WTC11 (cell line): ENCODE measurements around the gene WBP4. TPM values are rescaled to one million over a fixed set of nuclear protein-coding genes. Genes with fewer than 3 reads are reported as not detected.

Experiments
- ATAC-seq: fragments of 200-7000 bp; cut with Tn5 transposase; 2 replicates; pipeline ENCODE4 v1.10.0; 2021; ENCODE audit warnings: mild to moderate bottlenecking, moderate library complexity
- CTCF ChIA-PET: fragments of 300-600 bp; sonication (Branson Sonifier 250); formaldehyde crosslinking; loops from one replicate; lab custom pipeline; 2021; ENCODE audit warnings: antibody characterized with exemption; lab: Charles Lee
- POLR2A ChIA-PET: fragments of 350-600 bp; sonication (Branson Sonifier 250); formaldehyde crosslinking; loops from one replicate; lab custom pipeline; 2021; ENCODE audit warnings: antibody characterized with exemption; lab: Charles Lee
- DNase-seq: peaks from one replicate; pipeline ENCODE4 v3.0.0; 2021; ENCODE audit warnings: low spot score
- H3K27ac Mint-ChIP-seq: 2 replicates; pipeline ENCODE4 v1.8.0; 2021; ENCODE audit warnings: mixed read lengths
- H3K27me3 Mint-ChIP-seq: 2 replicates; pipeline ENCODE4 v1.8.0; 2021; ENCODE audit warnings: low read depth, mild to moderate bottlenecking, moderate library complexity, mixed read lengths
- H3K36me3 Mint-ChIP-seq: 2 replicates; pipeline ENCODE4 v1.8.0; 2021; ENCODE audit warnings: mixed read lengths
- H3K4me1 Mint-ChIP-seq: 2 replicates; pipeline ENCODE4 v1.8.0; 2022; ENCODE audit warnings: mixed read lengths
- H3K4me3 Mint-ChIP-seq: 2 replicates; pipeline ENCODE4 v1.8.0; 2021; ENCODE audit warnings: mild to moderate bottlenecking, moderate library complexity, mixed read lengths
- H3K9me3 Mint-ChIP-seq: 2 replicates; pipeline ENCODE4 v1.8.0; 2021; ENCODE audit warnings: mixed read lengths
- ARID4B ChIP-seq: sonication (generic); formaldehyde crosslinking; IDR thresholded peaks from 2 replicates; pipeline ENCODE4 v1.8.0; 2023; ENCODE audit warnings: missing genetic modification reagents, mild to moderate bottlenecking, borderline replicate concordance
- E2F1 ChIP-seq: sonication (generic); formaldehyde crosslinking; IDR thresholded peaks from 2 replicates; pipeline ENCODE4 v1.8.0; 2022; ENCODE audit warnings: mild to moderate bottlenecking, missing genetic modification reagents
- ELF4 ChIP-seq: sonication (generic); formaldehyde crosslinking; IDR thresholded peaks from 2 replicates; pipeline ENCODE4 v1.8.1; 2022; ENCODE audit warnings: low read depth, mild to moderate bottlenecking, moderate library complexity, missing genetic modification reagents
- FOXP1 ChIP-seq: sonication (generic); formaldehyde crosslinking; IDR thresholded peaks from 2 replicates; pipeline ENCODE4 v1.8.0; 2022; ENCODE audit warnings: missing genetic modification reagents, mild to moderate bottlenecking, moderate library complexity, borderline replicate concordance
- HMGA2 ChIP-seq: fragments of 250-450 bp; sonication (Bioruptor Pico); IDR thresholded peaks from 2 replicates; pipeline ENCODE4 v1.4.0; 2021; ENCODE audit warnings: mild to moderate bottlenecking, moderate library complexity
- NFE2L1 ChIP-seq: sonication (generic); formaldehyde crosslinking; IDR thresholded peaks from 2 replicates; pipeline ENCODE4 v1.8.1; 2023; ENCODE audit warnings: missing genetic modification reagents
- NR2C2 ChIP-seq: sonication (generic); formaldehyde crosslinking; IDR thresholded peaks from 2 replicates; pipeline ENCODE4 v1.8.0; 2022; ENCODE audit warnings: mild to moderate bottlenecking, missing genetic modification reagents
- SMAD4 ChIP-seq: sonication (generic); formaldehyde crosslinking; IDR thresholded peaks from 2 replicates; pipeline ENCODE4 v1.8.0; 2022; ENCODE audit warnings: mild to moderate bottlenecking, missing genetic modification reagents
- SOX15 ChIP-seq: fragments of 250-450 bp; sonication (Bioruptor Pico); IDR thresholded peaks from 2 replicates; pipeline ENCODE4 v1.9.0; 2021; ENCODE audit warnings: mild to moderate bottlenecking
- TEAD1 ChIP-seq: sonication (generic); formaldehyde crosslinking; IDR thresholded peaks from 2 replicates; pipeline ENCODE4 v1.8.0; 2022; ENCODE audit warnings: mild to moderate bottlenecking, missing genetic modification reagents
- TEAD4 ChIP-seq: sonication (generic); formaldehyde crosslinking; IDR thresholded peaks from 2 replicates; pipeline ENCODE4 v1.8.0; 2022; ENCODE audit warnings: mild to moderate bottlenecking, missing genetic modification reagents
- ZBTB21 ChIP-seq: sonication (generic); formaldehyde crosslinking; IDR thresholded peaks from 2 replicates; pipeline ENCODE4 v1.8.1; 2023; ENCODE audit warnings: mild to moderate bottlenecking, missing genetic modification reagents, borderline replicate concordance
- ZNF232 ChIP-seq: sonication (generic); formaldehyde crosslinking; IDR thresholded peaks from 2 replicates; pipeline ENCODE4 v1.8.0; 2022; ENCODE audit warnings: mild to moderate bottlenecking, missing genetic modification reagents
- total RNA-seq: library from RNA; stranded (reverse); gene quantifications from 3 replicates; pipeline ENCODE4 v1.2.3, GENCODE V29; 2021
- TF ChIP-seq, protein P1 (sequence below): sonication (generic); formaldehyde crosslinking; conservative IDR thresholded peaks from 2 replicates; pipeline ENCODE4 v1.8.1; 2023; ENCODE audit warnings: mild to moderate bottlenecking, low read depth, missing genetic modification reagents, moderate library complexity
- TF ChIP-seq, protein P2 (sequence below): sonication (generic); formaldehyde crosslinking; IDR thresholded peaks from 2 replicates; pipeline ENCODE4 v1.8.1; 2023; ENCODE audit warnings: mild to moderate bottlenecking, moderate library complexity, missing genetic modification reagents
- TF ChIP-seq, protein P3 (sequence below): sonication (generic); formaldehyde crosslinking; IDR thresholded peaks from 2 replicates; pipeline ENCODE4 v1.8.1; 2023; ENCODE audit warnings: mild to moderate bottlenecking, missing genetic modification reagents, borderline replicate concordance

The WBP4 gene
- total RNA-seq, 1 experiment from 2014 or later = 9.6 TPM

- no peaks in the 10 kb centered on the region for H3K27me3 Mint-ChIP-seq
- ATAC-seq (peak; percentile 26), DNase-seq (no peak)
- H3K36me3 Mint-ChIP-seq = peaks cover 9% of the 10 kb centered on the region
- no peak for TF ChIP-seq E2F1 (CRISPR knock-in tag)
- TF ChIP-seq FOXP1 = no peak
- no peak for TF ChIP-seq SOX15 (CRISPR knock-in tag)
- TF ChIP-seq, protein P1, sequence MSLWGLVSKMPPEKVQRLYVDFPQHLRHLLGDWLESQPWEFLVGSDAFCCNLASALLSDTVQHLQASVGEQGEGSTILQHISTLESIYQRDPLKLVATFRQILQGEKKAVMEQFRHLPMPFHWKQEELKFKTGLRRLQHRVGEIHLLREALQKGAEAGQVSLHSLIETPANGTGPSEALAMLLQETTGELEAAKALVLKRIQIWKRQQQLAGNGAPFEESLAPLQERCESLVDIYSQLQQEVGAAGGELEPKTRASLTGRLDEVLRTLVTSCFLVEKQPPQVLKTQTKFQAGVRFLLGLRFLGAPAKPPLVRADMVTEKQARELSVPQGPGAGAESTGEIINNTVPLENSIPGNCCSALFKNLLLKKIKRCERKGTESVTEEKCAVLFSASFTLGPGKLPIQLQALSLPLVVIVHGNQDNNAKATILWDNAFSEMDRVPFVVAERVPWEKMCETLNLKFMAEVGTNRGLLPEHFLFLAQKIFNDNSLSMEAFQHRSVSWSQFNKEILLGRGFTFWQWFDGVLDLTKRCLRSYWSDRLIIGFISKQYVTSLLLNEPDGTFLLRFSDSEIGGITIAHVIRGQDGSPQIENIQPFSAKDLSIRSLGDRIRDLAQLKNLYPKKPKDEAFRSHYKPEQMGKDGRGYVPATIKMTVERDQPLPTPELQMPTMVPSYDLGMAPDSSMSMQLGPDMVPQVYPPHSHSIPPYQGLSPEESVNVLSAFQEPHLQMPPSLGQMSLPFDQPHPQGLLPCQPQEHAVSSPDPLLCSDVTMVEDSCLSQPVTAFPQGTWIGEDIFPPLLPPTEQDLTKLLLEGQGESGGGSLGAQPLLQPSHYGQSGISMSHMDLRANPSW (CRISPR knock-in tag) = no peak
- peaks cover 5% of the 10 kb centered on the region for H3K9me3 Mint-ChIP-seq
- no peak overlapping the region for H3K4me3 Mint-ChIP-seq
- POLR2A ChIA-PET = no interaction called here
- H3K4me1 Mint-ChIP-seq = peaks cover 25% of the 10 kb centered on the region
- CTCF ChIA-PET = interaction anchor here (0.9 to 1.9 kb wide), 12 partner anchors 21 to 240 kb away, joined by 3 to 15 read pairs (median 4); partner anchors contain the start of gene ELF1
- 0 out of 2 replicates have a peak overlapping the region, but pooled peaks have one; percentile 18 for H3K27ac Mint-ChIP-seq
These were observed 7.0 kb upstream of the WBP4 start for GRCh38 chr13:41054212-41054877.

GRCh38 chr13:41054919-41055619, 6.2 kb upstream of the WBP4 start:
- no peak for TF ChIP-seq ELF4 (CRISPR knock-in tag)
- TF ChIP-seq, all 79 proteins: peak for 0
- 0 out of 2 replicates have a peak overlapping the region, but pooled peaks have one; percentile 31 for H3K27ac Mint-ChIP-seq
- no peaks in the 10 kb centered on the region for H3K27me3 Mint-ChIP-seq
- ChIA-PET POLR2A (no interaction called here), CTCF (interaction anchor here (0.6 to 1.9 kb wide), 20 partner anchors 15 to 1297 kb away, joined by 3 to 15 read pairs (median 4); partner anchors contain the start of gene ELF1)
- DNase-seq = no peak
- H3K4me3 Mint-ChIP-seq = no peak overlapping the region
- H3K36me3 Mint-ChIP-seq = 0 out of 2 replicates have a peak, but pooled peaks cover 4% of the 10 kb centered on the region
- peaks cover 31% of the 10 kb centered on the region for H3K4me1 Mint-ChIP-seq
- no peaks in the 10 kb centered on the region for H3K9me3 Mint-ChIP-seq
- peak; percentile 29 for ATAC-seq

DNA sequence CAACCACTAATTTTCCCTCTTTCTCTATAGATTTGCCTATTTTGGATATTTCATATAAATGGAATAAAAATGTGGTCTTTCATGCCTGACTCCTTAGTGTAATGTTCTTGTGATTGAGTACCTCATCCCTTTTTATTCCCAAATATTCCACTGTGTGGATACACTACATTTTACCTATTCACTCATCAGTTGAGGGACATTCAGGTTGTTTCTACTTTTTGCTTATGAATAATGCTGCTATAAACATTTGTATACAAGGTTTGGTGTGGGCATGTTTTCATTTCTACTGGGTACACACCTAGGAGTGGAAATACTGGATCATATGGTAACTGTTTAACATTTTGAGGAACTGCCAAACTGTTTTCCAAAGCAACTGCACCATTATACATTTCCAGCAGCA, 5.1 kb upstream of the WBP4 start:
- Mint-ChIP-seq H3K27ac (no peak overlapping the region), H3K36me3 (no peaks in the 10 kb centered on the region), H3K4me3 (no peak overlapping the region), H3K9me3 (no peaks in the 10 kb centered on the region), H3K27me3 (no peaks in the 10 kb centered on the region), H3K4me1 (peaks cover 31% of the 10 kb centered on the region)
- DNase-seq = no peak
- no peak for ATAC-seq
- ChIA-PET CTCF (interaction anchor here (1.4 to 1.9 kb wide), 4 partner anchors 33 to 140 kb away, joined by 4 to 15 read pairs (median 8); partner anchors contain the start of gene ELF1), POLR2A (no interaction called here)
- TF ChIP-seq, protein P2, sequence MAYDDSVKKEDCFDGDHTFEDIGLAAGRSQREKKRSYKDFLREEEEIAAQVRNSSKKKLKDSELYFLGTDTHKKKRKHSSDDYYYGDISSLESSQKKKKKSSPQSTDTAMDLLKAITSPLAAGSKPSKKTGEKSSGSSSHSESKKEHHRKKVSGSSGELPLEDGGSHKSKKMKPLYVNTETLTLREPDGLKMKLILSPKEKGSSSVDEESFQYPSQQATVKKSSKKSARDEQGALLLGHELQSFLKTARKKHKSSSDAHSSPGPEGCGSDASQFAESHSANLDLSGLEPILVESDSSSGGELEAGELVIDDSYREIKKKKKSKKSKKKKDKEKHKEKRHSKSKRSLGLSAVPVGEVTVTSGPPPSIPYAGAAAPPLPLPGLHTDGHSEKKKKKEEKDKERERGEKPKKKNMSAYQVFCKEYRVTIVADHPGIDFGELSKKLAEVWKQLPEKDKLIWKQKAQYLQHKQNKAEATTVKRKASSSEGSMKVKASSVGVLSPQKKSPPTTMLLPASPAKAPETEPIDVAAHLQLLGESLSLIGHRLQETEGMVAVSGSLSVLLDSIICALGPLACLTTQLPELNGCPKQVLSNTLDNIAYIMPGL (CRISPR knock-in tag) = no peak
- TF ChIP-seq HMGA2 (CRISPR knock-in tag) (no peak), TEAD1 (CRISPR knock-in tag) (no peak), ARID4B (CRISPR knock-in tag) (no peak), TEAD4 (CRISPR knock-in tag) (no peak), ZBTB21 (no peak), SMAD4 (CRISPR knock-in tag) (no peak), NFE2L1 (no peak), NR2C2 (CRISPR knock-in tag) (no peak), ZNF232 (CRISPR knock-in tag) (no peak)
- TF ChIP-seq, protein P3, sequence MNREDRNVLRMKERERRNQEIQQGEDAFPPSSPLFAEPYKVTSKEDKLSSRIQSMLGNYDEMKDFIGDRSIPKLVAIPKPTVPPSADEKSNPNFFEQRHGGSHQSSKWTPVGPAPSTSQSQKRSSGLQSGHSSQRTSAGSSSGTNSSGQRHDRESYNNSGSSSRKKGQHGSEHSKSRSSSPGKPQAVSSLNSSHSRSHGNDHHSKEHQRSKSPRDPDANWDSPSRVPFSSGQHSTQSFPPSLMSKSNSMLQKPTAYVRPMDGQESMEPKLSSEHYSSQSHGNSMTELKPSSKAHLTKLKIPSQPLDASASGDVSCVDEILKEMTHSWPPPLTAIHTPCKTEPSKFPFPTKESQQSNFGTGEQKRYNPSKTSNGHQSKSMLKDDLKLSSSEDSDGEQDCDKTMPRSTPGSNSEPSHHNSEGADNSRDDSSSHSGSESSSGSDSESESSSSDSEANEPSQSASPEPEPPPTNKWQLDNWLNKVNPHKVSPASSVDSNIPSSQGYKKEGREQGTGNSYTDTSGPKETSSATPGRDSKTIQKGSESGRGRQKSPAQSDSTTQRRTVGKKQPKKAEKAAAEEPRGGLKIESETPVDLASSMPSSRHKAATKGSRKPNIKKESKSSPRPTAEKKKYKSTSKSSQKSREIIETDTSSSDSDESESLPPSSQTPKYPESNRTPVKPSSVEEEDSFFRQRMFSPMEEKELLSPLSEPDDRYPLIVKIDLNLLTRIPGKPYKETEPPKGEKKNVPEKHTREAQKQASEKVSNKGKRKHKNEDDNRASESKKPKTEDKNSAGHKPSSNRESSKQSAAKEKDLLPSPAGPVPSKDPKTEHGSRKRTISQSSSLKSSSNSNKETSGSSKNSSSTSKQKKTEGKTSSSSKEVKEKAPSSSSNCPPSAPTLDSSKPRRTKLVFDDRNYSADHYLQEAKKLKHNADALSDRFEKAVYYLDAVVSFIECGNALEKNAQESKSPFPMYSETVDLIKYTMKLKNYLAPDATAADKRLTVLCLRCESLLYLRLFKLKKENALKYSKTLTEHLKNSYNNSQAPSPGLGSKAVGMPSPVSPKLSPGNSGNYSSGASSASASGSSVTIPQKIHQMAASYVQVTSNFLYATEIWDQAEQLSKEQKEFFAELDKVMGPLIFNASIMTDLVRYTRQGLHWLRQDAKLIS (CRISPR knock-in tag) = no peak
